Stimulated activated CD4-positive, alpha-beta T cell treated with anti-CD3 and anti-CD28 coated beads, Interleukin-4, amount 100 ng/mL, for 24 hours (primary cell): ENCODE measurements around the gene GALM.
"Not testable (repeated sequence)": the region's sequence is repeated elsewhere in the genome, so short reads cannot be mapped to it uniquely, and the experiment has no call there.

Experiments
- DNase-seq: peaks from one replicate; pipeline ENCODE4 v3.0.0-alpha.2; 2020

GALM gene

GRCh38 chr2:38714941-38715340 lies 49.0 kb downstream of the GALM start:
- not testable (repeated sequence) for DNase-seq

GRCh38 chr2:38716185-38716584 lies 50.3 kb downstream of the GALM start:
- no peak for DNase-seq

- DNase-seq: no peak
Measured at GRCh38 chr2:38718601-38719000, 52.7 kb downstream of the GALM start.

GRCh38 chr2:38719706-38720105 lies 53.8 kb downstream of the GALM start:
- no peak for DNase-seq

GRCh38 chr2:38720613-38721241 lies 54.8 kb downstream of the GALM start:
- no peak for DNase-seq

- DNase-seq: peak; percentile 79
Measured at GRCh38 chr2:38722271-38723061, 56.6 kb downstream of the GALM start.

- DNase-seq: peak; percentile 41
Measured at GRCh38 chr2:38723173-38723572, 57.3 kb downstream of the GALM start.

- DNase-seq: no peak
Measured at GRCh38 chr2:38727661-38728060, 61.7 kb downstream of the GALM start.

- no peak for DNase-seq
Measured at GRCh38 chr2:38728694-38729093, 62.8 kb downstream of the GALM start.

GRCh38 chr2:38731090-38731489 lies 65.2 kb downstream of the GALM start:
- no peak for DNase-seq

GRCh38 chr2:38731684-38732221 lies 65.8 kb downstream of the GALM start:
- DNase-seq: no peak

- DNase-seq: no peak
Measured at GRCh38 chr2:38733300-38733971, 67.5 kb downstream of the GALM start.

- no peak for DNase-seq
Measured at GRCh38 chr2:38734299-38735058, 68.6 kb downstream of the GALM start.

- no peak for DNase-seq
Measured at GRCh38 chr2:38735999-38736320, 70.0 kb downstream of the GALM start.

- DNase-seq: not testable (repeated sequence)
Measured at GRCh38 chr2:38737000-38737698, 71.2 kb downstream of the GALM start.

GRCh38 chr2:38737925-38738324 lies 72.0 kb downstream of the GALM start:
- DNase-seq: no peak

- DNase-seq: no peak
Measured at GRCh38 chr2:38739524-38739923, 73.6 kb downstream of the GALM start.

GRCh38 chr2:38740851-38741731 lies 75.2 kb downstream of the GALM start:
- DNase-seq: no peak

- no peak for DNase-seq
Measured at GRCh38 chr2:38742797-38743559, 77.1 kb downstream of the GALM start.

- DNase-seq: no peak
Measured at GRCh38 chr2:38743672-38744398, 77.9 kb downstream of the GALM start.
